ENCODE data around the gene HK1.

The HK1 gene

GRCh38 chr10:69343905-69344304 is 65.6 kb downstream of the HK1 start:
- Histone ChIP-seq H3K4me3 (ENCODE audit: low read depth, low read length) (no peak overlapping the region), H3K27me3 (ENCODE audit: insufficient read depth, low read depth, severe bottlenecking) (no peaks in the 10 kb centered on the region), H3K9me3 (ENCODE audit: severe bottlenecking) (no peaks in the 10 kb centered on the region), H3K36me3 (peaks cover 17% of the 10 kb centered on the region), H3K27ac (no peak overlapping the region)
- DNase-seq: no peak
- TF ChIP-seq CTCF (IDR thresholded peaks at IDR 0.05; ENCODE audit: low read depth, low read length): no peak

- DNase-seq: no peak
- Histone ChIP-seq H3K27me3 (ENCODE audit: insufficient read depth, low read depth, severe bottlenecking) (no peaks in the 10 kb centered on the region), H3K9me3 (ENCODE audit: severe bottlenecking) (no peaks in the 10 kb centered on the region), H3K36me3 (peaks cover 23% of the 10 kb centered on the region), H3K4me3 (ENCODE audit: low read depth, low read length) (no peak overlapping the region), H3K27ac (peak overlapping the region; percentile 29; the same call in 1 of the 2 replicates)
- TF ChIP-seq CTCF (IDR thresholded peaks at IDR 0.05; ENCODE audit: low read depth, low read length): no peak
These were observed 66.4 kb downstream of the HK1 start for GRCh38 chr10:69344591-69345252.

GRCh38 chr10:69345402-69345801 is 67.1 kb downstream of the HK1 start:
- peaks cover 24% of the 10 kb centered on the region for H3K36me3 ChIP-seq
- DNase-seq: peak; percentile 49

GRCh38 chr10:69345890-69346474 is 67.7 kb downstream of the HK1 start:
- H3K36me3 ChIP-seq: peaks cover 24% of the 10 kb centered on the region
- H3K9me3 ChIP-seq (ENCODE audit: severe bottlenecking): no peaks in the 10 kb centered on the region
- no peak overlapping the region; the same call in 1 of the 2 replicates for H3K27ac ChIP-seq
- H3K4me3 ChIP-seq (ENCODE audit: low read depth, low read length): no peak overlapping the region
- TF ChIP-seq CTCF (IDR thresholded peaks at IDR 0.05; ENCODE audit: low read depth, low read length): no peak
- DNase-seq: no peak
- no peaks in the 10 kb centered on the region for H3K27me3 ChIP-seq (ENCODE audit: insufficient read depth, low read depth, severe bottlenecking)

More at GRCh38 chr10:69345402-69345801, 67.1 kb downstream of the HK1 start:
- H3K4me3 ChIP-seq (ENCODE audit: low read depth, low read length): no peak overlapping the region
- TF ChIP-seq CTCF (IDR thresholded peaks at IDR 0.05; ENCODE audit: low read depth, low read length): no peak
- no peak overlapping the region for H3K27ac ChIP-seq
- H3K9me3 ChIP-seq (ENCODE audit: severe bottlenecking): no peaks in the 10 kb centered on the region
- no peaks in the 10 kb centered on the region for H3K27me3 ChIP-seq (ENCODE audit: insufficient read depth, low read depth, severe bottlenecking)

GRCh38 chr10:69346776-69347175 is 68.5 kb downstream of the HK1 start:
- no peak overlapping the region for H3K4me3 ChIP-seq (ENCODE audit: low read depth, low read length)
- no peaks in the 10 kb centered on the region for H3K9me3 ChIP-seq (ENCODE audit: severe bottlenecking)
- H3K27ac ChIP-seq: no peak overlapping the region
- H3K36me3 ChIP-seq: peaks cover 28% of the 10 kb centered on the region
- no peak for TF ChIP-seq CTCF (IDR thresholded peaks at IDR 0.05; ENCODE audit: low read depth, low read length)
- H3K27me3 ChIP-seq (ENCODE audit: insufficient read depth, low read depth, severe bottlenecking): no peaks in the 10 kb centered on the region
- no peak for DNase-seq
